Osteoblast (primary cell): Measurements from ENCODE around the gene POLA2. TPM values are rescaled to one million over a fixed set of nuclear protein-coding genes. Genes with fewer than 3 reads are reported as not detected.
"Not testable (repeated sequence)": the region's sequence is repeated elsewhere in the genome, so short reads cannot be mapped to it uniquely, and the experiment has no call there.

Source experiments
- DNase-seq: peaks from one replicate; pipeline ENCODE4 v3.0.0; 2011; ENCODE audit warnings: low spot score, mixed read lengths; ENCODE audit not compliant: insufficient read length; ENCODE audit errors: missing footprints
- H2AFZ ChIP-seq: 2 replicates; pipeline ENCODE4 v1.6.0; 2011; ENCODE audit warnings: mild to moderate bottlenecking, low read length
- H3K27ac ChIP-seq: 2 replicates; pipeline ENCODE4 v1.5.1; 2011; ENCODE audit warnings: mild to moderate bottlenecking, low read depth, low read length, moderate library complexity
- H3K27me3 ChIP-seq: 2 replicates; pipeline ENCODE4 v1.6.0; 2012; ENCODE audit warnings: mild to moderate bottlenecking, control low read depth, inconsistent platforms, low read length, moderate library complexity; ENCODE audit not compliant: insufficient read depth
- H3K36me3 ChIP-seq: 2 replicates; pipeline ENCODE4 v1.5.1; 2011; ENCODE audit warnings: mild to moderate bottlenecking, low read length, control low read depth, moderate library complexity; ENCODE audit not compliant: insufficient read depth
- H3K4me1 ChIP-seq: 2 replicates; pipeline ENCODE4 v1.5.1; 2011; ENCODE audit warnings: mild to moderate bottlenecking, low read length, control low read depth, moderate library complexity; ENCODE audit not compliant: insufficient read depth
- H3K4me2 ChIP-seq: 2 replicates; pipeline ENCODE4 v1.6.0; 2011; ENCODE audit warnings: mild to moderate bottlenecking, low read length; ENCODE audit not compliant: insufficient read depth
- H3K4me3 ChIP-seq: fragments of 200-600 bp; sonication (generic); 3 replicates; pipeline ENCODE4 v1.5.1; 2012; ENCODE audit warnings: mild to moderate bottlenecking, low read length, inconsistent platforms; ENCODE audit not compliant: insufficient read depth
- H3K79me2 ChIP-seq: 2 replicates; pipeline ENCODE4 v1.6.0; 2012; ENCODE audit warnings: mild to moderate bottlenecking, low read length, control low read depth, inconsistent platforms; ENCODE audit not compliant: insufficient read depth
- H3K9me3 ChIP-seq: 2 replicates; pipeline ENCODE4 v1.5.1; 2011; ENCODE audit warnings: low read depth, low read length, control low read depth
- H4K20me1 ChIP-seq: 2 replicates; pipeline ENCODE4 v1.6.0; 2012; ENCODE audit warnings: mild to moderate bottlenecking, low read length, control low read depth; ENCODE audit not compliant: insufficient read depth
- total RNA-seq: library from RNA; depleted of rRNA; stranded (reverse); fragments of >200 nt; gene quantifications from 2 replicates; pipeline ENCODE4 v1.2.3, GENCODE V29; 2012
- TF ChIP-seq, protein P1 (sequence below): IDR thresholded peaks from 2 replicates; pipeline ENCODE4 v1.5.1; 2011; ENCODE audit warnings: mild to moderate bottlenecking, low read depth, low read length, moderate library complexity; ENCODE audit errors: extremely low read depth

POLA2 gene
- total RNA-seq, 1 donor: 4.3 TPM

DNA sequence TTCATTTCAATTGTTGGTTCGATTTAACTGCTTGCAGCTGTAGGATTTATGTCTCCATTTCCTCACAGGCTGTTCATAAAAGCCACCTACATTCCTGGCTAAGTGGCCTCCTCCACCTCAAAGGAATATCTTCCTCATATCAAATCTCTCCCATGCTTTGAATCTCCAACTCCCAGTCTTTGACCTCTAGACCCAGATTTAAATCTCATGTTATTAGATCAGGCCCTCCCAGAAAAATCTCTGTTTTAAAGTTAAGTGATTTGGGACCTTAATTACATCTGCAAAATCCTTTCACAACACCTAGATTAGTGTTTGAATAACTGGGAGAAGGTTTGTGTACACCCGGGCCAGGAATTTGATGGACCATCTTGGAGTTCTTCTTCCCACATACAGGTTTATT, 33.9 kb upstream of the POLA2 start:
- H3K9me3 ChIP-seq: no peaks in the 10 kb centered on the region
- H3K4me2 ChIP-seq: no peak overlapping the region
- no peak overlapping the region for H2AFZ ChIP-seq
- H3K27ac ChIP-seq: no peak overlapping the region
- DNase-seq: no peak
- H3K79me2 ChIP-seq: no peaks in the 10 kb centered on the region
- H4K20me1 ChIP-seq: no peaks in the 10 kb centered on the region
- H3K27me3 ChIP-seq: no peaks in the 10 kb centered on the region
- no peaks in the 10 kb centered on the region for H3K36me3 ChIP-seq
- peaks cover 14% of the 10 kb centered on the region for H3K4me1 ChIP-seq
- TF ChIP-seq, protein P1, sequence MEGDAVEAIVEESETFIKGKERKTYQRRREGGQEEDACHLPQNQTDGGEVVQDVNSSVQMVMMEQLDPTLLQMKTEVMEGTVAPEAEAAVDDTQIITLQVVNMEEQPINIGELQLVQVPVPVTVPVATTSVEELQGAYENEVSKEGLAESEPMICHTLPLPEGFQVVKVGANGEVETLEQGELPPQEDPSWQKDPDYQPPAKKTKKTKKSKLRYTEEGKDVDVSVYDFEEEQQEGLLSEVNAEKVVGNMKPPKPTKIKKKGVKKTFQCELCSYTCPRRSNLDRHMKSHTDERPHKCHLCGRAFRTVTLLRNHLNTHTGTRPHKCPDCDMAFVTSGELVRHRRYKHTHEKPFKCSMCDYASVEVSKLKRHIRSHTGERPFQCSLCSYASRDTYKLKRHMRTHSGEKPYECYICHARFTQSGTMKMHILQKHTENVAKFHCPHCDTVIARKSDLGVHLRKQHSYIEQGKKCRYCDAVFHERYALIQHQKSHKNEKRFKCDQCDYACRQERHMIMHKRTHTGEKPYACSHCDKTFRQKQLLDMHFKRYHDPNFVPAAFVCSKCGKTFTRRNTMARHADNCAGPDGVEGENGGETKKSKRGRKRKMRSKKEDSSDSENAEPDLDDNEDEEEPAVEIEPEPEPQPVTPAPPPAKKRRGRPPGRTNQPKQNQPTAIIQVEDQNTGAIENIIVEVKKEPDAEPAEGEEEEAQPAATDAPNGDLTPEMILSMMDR: no peak
- H3K4me3 ChIP-seq: no peak overlapping the region

DNA sequence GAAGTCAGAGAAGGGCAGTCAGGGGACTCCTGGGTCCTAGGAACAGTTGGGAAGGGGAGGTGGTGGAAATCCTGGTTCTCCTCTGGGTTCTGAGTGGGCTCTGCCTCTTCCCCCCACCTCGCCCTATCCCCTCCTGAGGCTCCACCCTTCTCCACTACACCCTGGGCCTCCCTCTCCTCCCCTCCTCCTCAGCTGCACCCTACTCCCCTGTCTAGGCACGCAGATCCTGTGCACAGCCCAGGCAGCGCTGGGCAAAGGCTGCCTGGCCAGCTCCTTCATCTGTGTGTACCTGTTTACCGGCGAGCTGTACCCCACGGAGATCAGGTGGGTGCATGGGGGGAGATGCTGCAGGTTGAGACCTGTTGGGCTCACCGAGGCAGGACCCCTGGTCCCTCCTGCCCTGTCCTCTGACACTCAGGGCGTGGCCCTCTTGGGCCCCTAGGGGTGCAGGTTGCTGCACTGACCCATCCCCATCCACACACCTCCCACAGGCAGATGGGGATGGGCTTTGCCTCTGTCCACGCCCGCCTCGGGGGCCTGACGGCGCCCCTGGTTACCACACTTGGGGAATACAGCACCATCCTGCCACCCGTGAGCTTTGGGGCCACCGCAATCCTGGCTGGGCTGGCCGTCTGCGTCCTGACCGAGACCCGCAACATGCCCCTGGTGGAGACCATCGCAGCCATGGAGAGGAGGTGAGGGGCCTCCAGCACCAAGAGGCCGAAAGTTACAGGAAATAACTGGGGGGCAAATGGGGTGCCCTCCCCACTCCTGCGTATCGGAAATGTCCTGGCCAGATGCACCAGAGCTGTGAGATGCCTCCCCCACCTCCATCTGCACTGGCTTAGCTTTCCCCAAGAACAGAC, 25.3 kb upstream of the POLA2 start:
- H3K4me1 ChIP-seq: no peaks in the 10 kb centered on the region
- TF ChIP-seq, protein P1: no peak
- H3K27me3 ChIP-seq: no peaks in the 10 kb centered on the region
- H3K4me3 ChIP-seq: no peak overlapping the region
- H3K4me2 ChIP-seq: no peak overlapping the region
- no peaks in the 10 kb centered on the region for H3K79me2 ChIP-seq
- no peaks in the 10 kb centered on the region for H3K36me3 ChIP-seq
- no peaks in the 10 kb centered on the region for H3K9me3 ChIP-seq
- H4K20me1 ChIP-seq: no peaks in the 10 kb centered on the region
- peak; percentile 58 for DNase-seq
- no peak overlapping the region for H2AFZ ChIP-seq
- H3K27ac ChIP-seq: no peak overlapping the region

DNA sequence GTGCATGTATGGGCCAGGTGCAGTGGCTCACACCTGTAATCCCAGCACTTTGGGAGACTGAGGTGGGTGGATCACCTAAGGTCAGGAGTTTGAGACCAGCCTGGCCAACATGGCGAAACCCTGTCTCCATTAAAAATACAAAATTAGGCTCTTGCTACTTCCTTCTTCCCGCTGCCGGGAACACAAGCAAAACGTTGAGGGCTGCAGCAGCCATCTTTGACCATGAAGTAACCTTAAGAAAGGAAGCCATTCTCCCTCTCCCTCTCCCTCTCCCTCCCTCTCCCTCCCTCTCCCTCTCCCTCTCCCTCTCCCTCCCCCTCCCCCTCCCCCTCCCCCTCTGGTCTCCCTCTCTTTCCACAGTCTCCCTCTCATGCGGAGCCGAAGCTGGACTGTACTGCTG, 23.5 kb upstream of the POLA2 start:
- H3K79me2 ChIP-seq, DNase-seq, H3K9me3 ChIP-seq, H3K27me3 ChIP-seq, H3K4me2 ChIP-seq, H3K4me3 ChIP-seq, H3K4me1 ChIP-seq, H3K36me3 ChIP-seq, H3K27ac ChIP-seq, H2AFZ ChIP-seq, H4K20me1 ChIP-seq: not testable (repeated sequence)

DNA sequence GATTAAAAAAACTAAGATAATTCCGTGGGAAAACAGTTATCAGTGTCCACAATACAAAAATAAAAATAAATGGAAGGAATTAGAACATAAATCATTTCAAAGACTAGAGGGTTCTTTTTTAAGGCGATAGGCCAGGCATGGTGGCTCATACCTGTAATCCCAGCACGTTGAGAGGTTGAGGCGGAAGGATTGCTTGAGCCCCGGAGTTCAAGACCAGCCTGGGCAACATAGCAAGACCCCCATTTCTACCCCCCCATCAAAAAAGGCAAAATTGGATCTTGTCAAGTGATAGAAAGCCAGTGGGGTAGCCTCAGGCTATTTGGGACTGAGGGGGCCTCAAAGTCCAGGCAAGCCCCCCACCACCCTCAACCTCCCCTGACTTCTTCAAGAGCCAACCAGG, 20.6 kb upstream of the POLA2 start:
- TF ChIP-seq, protein P1: no peak
- H2AFZ ChIP-seq: no peak overlapping the region
- no peaks in the 10 kb centered on the region for H3K36me3 ChIP-seq
- H3K4me2 ChIP-seq: no peak overlapping the region
- H3K4me3 ChIP-seq: no peak overlapping the region
- no peaks in the 10 kb centered on the region for H3K27me3 ChIP-seq
- H3K27ac ChIP-seq: no peak overlapping the region
- no peaks in the 10 kb centered on the region for H4K20me1 ChIP-seq
- no peaks in the 10 kb centered on the region for H3K79me2 ChIP-seq
- H3K9me3 ChIP-seq: peaks cover 1% of the 10 kb centered on the region
- peak; percentile 19 for DNase-seq
- H3K4me1 ChIP-seq: no peaks in the 10 kb centered on the region
